GM19240 (cell line): ENCODE results near the gene APOA5.
"Not testable (repeated sequence)": the region's sequence is repeated elsewhere in the genome, so short reads cannot be mapped to it uniquely, and the experiment has no call there.

ENCODE experiments used
- DNase-seq: peaks from one replicate; pipeline ENCODE4 v3.0.0; 2011; ENCODE audit warnings: low spot score; ENCODE audit not compliant: insufficient read length

Gene APOA5

DNA sequence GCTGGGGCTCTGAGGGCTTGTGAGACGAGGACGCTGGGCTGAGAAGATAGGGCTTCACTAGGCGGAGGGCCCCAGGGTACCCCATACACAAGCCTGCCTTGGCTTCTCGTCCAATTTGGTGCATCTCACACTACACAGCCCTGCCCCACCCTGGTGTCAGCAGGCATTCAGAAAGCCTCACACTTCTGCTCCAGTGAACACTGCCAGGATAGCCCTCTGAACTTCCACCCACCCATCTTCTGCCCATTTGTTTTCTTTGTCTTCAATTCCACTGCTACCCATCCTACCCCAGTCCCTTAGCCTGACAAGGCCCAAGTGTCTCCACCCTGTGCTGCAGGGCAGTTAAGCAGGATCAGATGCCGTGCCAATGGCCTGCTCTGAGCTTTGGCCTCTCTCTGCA is 17.0 kb downstream of the APOA5 start:
- no peak for DNase-seq

- DNase-seq = no peak
These were observed 18.2 kb downstream of the APOA5 start for GRCh38 chr11:116773203-116774097.

GRCh38 chr11:116772443-116773202 is 19.1 kb downstream of the APOA5 start, which contains the start of gene BUD13:
TSS of gene BUD13 (minus strand) at chr11:116772987. CDS start at chr11:116772964, 23 bp downstream.
- peak; percentile 79 for DNase-seq

- no peak for DNase-seq
These were observed 19.7 kb downstream of the APOA5 start for GRCh38 chr11:116771935-116772334.

DNA sequence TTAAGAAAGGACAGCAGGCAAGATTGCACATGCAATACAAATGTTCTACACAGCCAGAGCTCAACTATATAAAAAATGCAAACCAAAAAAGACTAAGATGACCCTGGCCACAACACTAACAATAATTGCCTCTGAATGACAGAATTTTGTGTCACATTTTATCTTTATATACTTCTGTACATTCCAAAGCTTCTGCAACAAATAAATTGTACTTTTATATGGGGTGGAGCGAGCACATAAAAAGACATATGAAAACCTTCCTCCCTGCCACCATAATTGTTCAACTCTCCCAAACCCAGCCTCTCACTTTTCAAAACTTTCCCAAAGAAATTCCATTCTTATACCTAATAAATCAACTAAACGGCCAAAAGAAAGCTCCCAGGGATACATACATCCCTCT is 29.5 kb downstream of the APOA5 start:
- DNase-seq = no peak

DNA sequence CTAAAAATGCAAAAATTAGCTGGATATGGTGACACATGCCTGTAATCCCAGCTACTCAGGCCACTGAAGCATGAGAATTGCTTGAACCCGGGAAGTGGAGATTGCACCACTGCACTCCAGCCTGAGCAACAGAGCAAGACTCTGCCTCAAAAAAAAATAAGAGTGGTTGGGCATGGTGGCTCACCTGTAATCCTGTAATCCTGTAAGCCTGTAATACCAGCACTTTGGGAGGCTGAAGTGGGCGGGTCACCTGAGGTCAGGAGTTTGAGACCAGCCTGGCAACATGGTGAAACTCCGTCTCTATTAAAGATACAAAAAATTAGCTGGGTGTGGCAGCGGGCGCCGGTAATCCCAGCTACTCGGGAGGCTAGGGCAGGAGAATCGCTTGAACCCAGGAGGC is 35.6 kb downstream of the APOA5 start:
- not testable (repeated sequence) for DNase-seq

DNA sequence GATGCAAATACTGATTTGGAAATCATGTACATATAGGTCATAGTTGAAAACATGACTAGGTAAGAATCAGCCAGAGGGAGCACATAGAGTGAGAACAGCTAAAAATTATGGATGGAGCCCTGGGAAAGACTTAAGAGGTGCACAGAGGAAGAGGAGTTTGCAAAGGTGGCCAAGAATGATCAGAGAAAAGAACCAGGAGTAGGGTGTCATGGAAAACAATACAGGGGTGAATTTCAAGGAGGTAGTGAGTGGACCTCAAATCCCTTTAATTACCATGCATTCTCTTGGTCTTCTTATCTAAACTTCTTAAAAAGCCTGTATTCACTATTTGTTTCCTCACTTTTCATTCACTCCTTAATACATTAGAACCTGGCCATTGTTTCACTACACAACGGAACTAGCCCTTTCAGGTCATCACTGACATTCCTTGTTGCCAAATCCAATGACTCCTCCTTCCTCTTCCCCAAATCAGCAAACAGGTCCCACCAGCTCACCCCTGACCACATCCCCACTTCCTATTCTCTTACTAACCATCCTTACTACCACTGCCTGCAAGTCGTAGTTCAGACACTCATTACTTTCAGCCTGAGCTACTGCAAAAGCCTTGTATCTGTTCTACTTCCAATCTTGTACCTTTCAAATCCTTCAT is 41.5 kb downstream of the APOA5 start:
- DNase-seq = no peak

DNA sequence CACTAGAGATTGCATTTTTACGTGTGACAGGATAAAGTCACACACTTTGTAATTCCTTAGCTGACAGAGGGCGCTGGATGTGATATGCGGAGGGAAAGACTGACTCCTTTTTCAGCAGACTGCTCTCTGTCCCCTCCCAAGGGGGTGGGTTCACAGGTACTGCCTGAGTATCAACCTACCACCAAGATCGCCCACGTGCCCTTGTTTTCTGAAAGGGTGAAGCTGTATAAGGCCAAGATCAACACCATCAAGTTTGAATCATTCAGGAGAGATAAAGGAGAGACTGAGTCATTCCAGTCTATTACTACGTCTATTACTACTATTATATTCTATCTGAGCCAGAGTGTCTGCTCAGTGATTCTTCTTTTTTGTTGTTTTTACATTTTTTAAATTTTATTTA is 49.6 kb downstream of the APOA5 start:
- no peak for DNase-seq

GRCh38 chr11:116740741-116741140 is 50.9 kb downstream of the APOA5 start:
- no peak for DNase-seq
